A549 (cell line): ENCODE data around the gene APOL3. TPM values are rescaled to one million over a fixed set of nuclear protein-coding genes. Genes with fewer than 3 reads are reported as not detected.
"Not testable (repeated sequence)": the region's sequence is repeated elsewhere in the genome, so short reads cannot be mapped to it uniquely, and the experiment has no call there.

ENCODE experiments used
- ATAC-seq, 2 experiments: fragments of 200-7000 bp in 1 of 2; fragments of >200 bp in 1 of 2; cut with Nextera tagmentation in 1 of 2; cut with Tn5 transposase in 1 of 2; 3 replicates each; pipeline versions ENCODE4 v1.8.0 to v1.9.1; 2018 to 2020; ENCODE audit warnings: mild to moderate bottlenecking in 1 of 2, moderate library complexity in 1 of 2
- CTCF ChIA-PET: fragments of 300-600 bp; sonication (Branson Sonifier 250); formaldehyde crosslinking; extraction: SDS; loops from one replicate; lab custom pipeline; 2021; ENCODE audit warnings: antibody characterized with exemption, inconsistent platforms; lab: Yijun Ruan, JAX
- POLR2A ChIA-PET: fragments of 350-600 bp; formaldehyde crosslinking; extraction: SDS; loops from one replicate; lab custom pipeline; 2021; ENCODE audit warnings: antibody characterized with exemption, inconsistent platforms; lab: Yijun Ruan, JAX
- DNase-seq, 2 experiments: peaks; one replicate each; pipeline versions ENCODE4 v3.0.0 to v3.0.0-alpha.2; 2011 to 2016; ENCODE audit warnings: low read depth in 1 of 2, low spot score in 1 of 2
- FAIRE-seq: peaks from 2 replicates; lab custom pipeline; 2011; peaks lifted over from hg19 to GRCh38; lab: Jason Lieb, UNC
- H3K27ac ChIP-seq, 2 experiments: fragments of >200 bp; sonication (Bioruptor Twin); formaldehyde crosslinking; 3 replicates each; pipeline ENCODE4 v1.5.1; 2016 to 2017
- H3K4me1 ChIP-seq: fragments of >200 bp; sonication (Bioruptor Twin); formaldehyde crosslinking; 3 replicates; pipeline ENCODE4 v1.6.1; 2016
- H3K4me2 ChIP-seq: fragments of >200 bp; sonication (Bioruptor Twin); formaldehyde crosslinking; 3 replicates; pipeline ENCODE4 v1.6.1; 2016
- H3K4me3 ChIP-seq: fragments of >200 bp; sonication (Bioruptor Twin); formaldehyde crosslinking; 3 replicates; pipeline ENCODE4 v1.5.1; 2016
- H3K9me3 ChIP-seq: fragments of >200 bp; sonication (Bioruptor Twin); formaldehyde crosslinking; 3 replicates; pipeline ENCODE4 v1.6.1; 2016
- BHLHE40 ChIP-seq: IDR thresholded peaks from 2 replicates; pipeline ENCODE4 v1.6.1; 2012; ENCODE audit warnings: low read depth, low read length, inconsistent platforms
- CBX8 ChIP-seq: fragments of 200-600 bp; sonication (generic); IDR thresholded peaks from 2 replicates; pipeline ENCODE4 v1.6.1; 2016
- CHD2 ChIP-seq: fragments of 150-350 bp; IDR thresholded peaks from 2 replicates; pipeline ENCODE4 v1.6.1; 2014; ENCODE audit warnings: low read length; ENCODE audit not compliant: partially characterized antibody
- CHD4 ChIP-seq: fragments of 200-600 bp; sonication (generic); IDR thresholded peaks from 2 replicates; pipeline ENCODE4 v1.6.1; 2016; ENCODE audit warnings: antibody characterized with exemption, mild to moderate bottlenecking, borderline replicate concordance
- EHMT2 ChIP-seq: fragments of 200-600 bp; sonication (generic); IDR thresholded peaks from 2 replicates; pipeline ENCODE4 v1.6.1; 2016; ENCODE audit warnings: antibody characterized with exemption, low read depth, mild to moderate bottlenecking, moderate library complexity
- FOSB ChIP-seq: fragments of 250-450 bp; sonication (Bioruptor Pico); IDR thresholded peaks from 2 replicates; pipeline ENCODE4 v1.5.0; 2020; ENCODE audit warnings: mild to moderate bottlenecking, moderate library complexity
- HDAC2 ChIP-seq: fragments of 200-600 bp; sonication (generic); IDR thresholded peaks from 2 replicates; pipeline ENCODE4 v1.6.1; 2016
- HEYL ChIP-seq: fragments of 250-450 bp; sonication (Bioruptor Pico); IDR thresholded peaks from 2 replicates; pipeline ENCODE4 v1.8.0; 2021; ENCODE audit warnings: mild to moderate bottlenecking, moderate library complexity
- HOXB5 ChIP-seq: fragments of 250-450 bp; sonication (Bioruptor Pico); IDR thresholded peaks from 2 replicates; pipeline ENCODE4 v1.5.0; 2020; ENCODE audit warnings: mild to moderate bottlenecking, moderate library complexity
- JUNB ChIP-seq: fragments of >200 bp; sonication (Bioruptor Twin); formaldehyde crosslinking; IDR thresholded peaks from 2 replicates; pipeline ENCODE4 v1.6.1; 2016
- KDM1A ChIP-seq: fragments of 200-600 bp; sonication (generic); IDR thresholded peaks from 2 replicates; pipeline ENCODE4 v1.6.1; 2016; ENCODE audit warnings: low read depth, mild to moderate bottlenecking
- KDM5A ChIP-seq: fragments of 200-600 bp; sonication (generic); IDR thresholded peaks from 2 replicates; pipeline ENCODE4 v1.6.1; 2016; ENCODE audit warnings: antibody characterized with exemption, mild to moderate bottlenecking
- NPAS2 ChIP-seq: fragments of 250-450 bp; sonication (Bioruptor Pico); IDR thresholded peaks from 2 replicates; pipeline ENCODE4 v1.8.0; 2022; ENCODE audit warnings: mild to moderate bottlenecking, moderate library complexity, borderline replicate concordance
- NR3C1 ChIP-seq: fragments of >200 bp; sonication (Bioruptor Twin); formaldehyde crosslinking; IDR thresholded peaks from 3 replicates; pipeline ENCODE4 v1.6.1; 2017
- RAD21 ChIP-seq, 2 experiments: fragments of >200 bp in 1 of 2; sonication (Bioruptor Twin) in 1 of 2; formaldehyde crosslinking in 1 of 2; IDR thresholded peaks in 1 of 2; conservative IDR thresholded peaks in 1 of 2; 2 replicates in 1 of 2; 3 replicates in 1 of 2; pipeline ENCODE4 v1.6.1; 2012 to 2018; ENCODE audit warnings: inconsistent platforms in 1 of 2
- RARB ChIP-seq: fragments of 250-450 bp; sonication (Bioruptor Pico); IDR thresholded peaks from 2 replicates; pipeline ENCODE4 v1.8.0; 2021; ENCODE audit warnings: mild to moderate bottlenecking, moderate library complexity
- RFX5 ChIP-seq: fragments of 450-650 bp; IDR thresholded peaks from 2 replicates; pipeline ENCODE4 v1.7.1; 2014; ENCODE audit warnings: antibody characterized with exemption, mild to moderate bottlenecking, moderate library complexity
- ZC3H11A ChIP-seq: fragments of 450-650 bp; IDR thresholded peaks from 2 replicates; pipeline ENCODE4 v1.6.1; 2014; ENCODE audit warnings: antibody characterized with exemption, mild to moderate bottlenecking
- ZFP36 ChIP-seq: fragments of 450-650 bp; IDR thresholded peaks from 2 replicates; pipeline ENCODE4 v1.6.1; 2014; ENCODE audit warnings: borderline replicate concordance; ENCODE audit not compliant: partially characterized antibody
- WGBS: methylation state at CpG from one replicate; pipeline ENCODE4 v1.1.6; 2017; ENCODE audit errors: missing lambda C conversion rate; 5-methylcytosine and 5-hydroxymethylcytosine counted together
- polyA plus RNA-seq, 4 experiments: library from polyadenylated mRNA; depleted of rRNA in 3 of 4; stranded (reverse); fragments of >200 nt; fragmentation: RNase III in 1 of 4; extraction: RNeasy Plus Mini Kit Qiagen cat#74134 plus additional on column Dnase treatment in 1 of 4; gene quantifications; 2 replicates in 3 of 4; 3 replicates in 1 of 4; pipeline ENCODE4 v1.2.3, GENCODE V29; 2011 to 2017
- TF ChIP-seq, protein P1 (sequence below): fragments of 150-350 bp; IDR thresholded peaks from 2 replicates; pipeline ENCODE4 v1.6.1; 2014; ENCODE audit warnings: low read depth, mild to moderate bottlenecking, low read length
- TF ChIP-seq, protein P2 (sequence below): IDR thresholded peaks from 2 replicates; pipeline ENCODE4 v1.6.1; 2012
- TF ChIP-seq, protein P3 (sequence below): fragments of >200 bp; sonication (Bioruptor Twin); formaldehyde crosslinking; IDR thresholded peaks from 2 replicates; pipeline ENCODE4 v1.6.1; 2016
- TF ChIP-seq, protein P4 (sequence below): fragments of 250-450 bp; sonication (Bioruptor Pico); IDR thresholded peaks from 2 replicates; pipeline ENCODE4 v1.5.0; 2021; ENCODE audit warnings: mild to moderate bottlenecking, moderate library complexity, borderline replicate concordance
- TF ChIP-seq, protein P5 (sequence below): fragments of 200-600 bp; sonication (generic); IDR thresholded peaks from 2 replicates; pipeline ENCODE4 v1.6.1; 2016; ENCODE audit warnings: antibody characterized with exemption, mild to moderate bottlenecking, moderate library complexity

Gene APOL3
- polyA plus RNA-seq, 2 of the 4 experiments (the other 2 are of a cell fraction): not detected

DNA sequence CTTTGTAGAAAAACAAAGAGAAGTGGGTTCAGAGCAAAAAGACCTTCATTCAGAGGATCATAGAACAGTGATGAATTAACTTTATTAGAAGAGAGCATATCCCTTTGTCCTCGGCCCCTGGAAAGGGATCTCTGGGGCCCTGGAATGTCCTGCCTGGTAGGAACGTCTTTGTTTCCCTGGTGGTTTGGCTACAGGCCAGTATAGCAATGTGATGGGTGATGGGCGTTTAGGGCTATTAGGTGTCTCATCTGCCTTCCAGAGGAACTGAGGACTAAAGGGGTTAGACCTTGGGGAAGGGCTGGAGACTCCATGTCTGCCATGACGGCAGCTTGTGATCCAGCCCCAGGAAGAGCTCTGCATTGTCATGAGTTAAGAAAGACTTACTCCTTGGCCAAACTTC is 32.0 kb upstream of the APOL3 start:
- Histone ChIP-seq H3K9me3 (no peaks in the 10 kb centered on the region), H3K4me1 (no peaks in the 10 kb centered on the region), H3K27ac (no peak overlapping the region), H3K4me3 (no peak overlapping the region), H3K4me2 (no peak overlapping the region)
- ChIA-PET CTCF (interaction anchor here (0.6 to 1.6 kb wide), 3 partner anchors 47 to 327 kb away, joined by 3 to 5 read pairs (median 4); partner anchors contain the start of gene APOL2), POLR2A (no interaction called here)
- no peak for TF ChIP-seq FOSB
- no peak for TF ChIP-seq BHLHE40
- TF ChIP-seq, protein P1, sequence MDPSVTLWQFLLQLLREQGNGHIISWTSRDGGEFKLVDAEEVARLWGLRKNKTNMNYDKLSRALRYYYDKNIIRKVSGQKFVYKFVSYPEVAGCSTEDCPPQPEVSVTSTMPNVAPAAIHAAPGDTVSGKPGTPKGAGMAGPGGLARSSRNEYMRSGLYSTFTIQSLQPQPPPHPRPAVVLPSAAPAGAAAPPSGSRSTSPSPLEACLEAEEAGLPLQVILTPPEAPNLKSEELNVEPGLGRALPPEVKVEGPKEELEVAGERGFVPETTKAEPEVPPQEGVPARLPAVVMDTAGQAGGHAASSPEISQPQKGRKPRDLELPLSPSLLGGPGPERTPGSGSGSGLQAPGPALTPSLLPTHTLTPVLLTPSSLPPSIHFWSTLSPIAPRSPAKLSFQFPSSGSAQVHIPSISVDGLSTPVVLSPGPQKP: no peak
- TF ChIP-seq, protein P2, sequence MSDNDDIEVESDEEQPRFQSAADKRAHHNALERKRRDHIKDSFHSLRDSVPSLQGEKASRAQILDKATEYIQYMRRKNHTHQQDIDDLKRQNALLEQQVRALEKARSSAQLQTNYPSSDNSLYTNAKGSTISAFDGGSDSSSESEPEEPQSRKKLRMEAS: no peak
- no peak for TF ChIP-seq ZFP36
- no peak for TF ChIP-seq HOXB5 (CRISPR knock-in tag)
- no peak for TF ChIP-seq JUNB
- no peak for TF ChIP-seq KDM5A
- no peak for TF ChIP-seq RAD21 (conservative IDR thresholded peaks at IDR 0.05 in 1 of 2, IDR thresholded peaks at IDR 0.05 in 1 of 2)
- no peak for TF ChIP-seq HEYL (CRISPR knock-in tag)
- no peak for TF ChIP-seq KDM1A
- TF ChIP-seq EHMT2: no peak
- ATAC-seq (no peak), FAIRE-seq (no peak), DNase-seq (no peak)
- WGBS: 30% methylated on average over 4 of the region's 4 CpGs

DNA sequence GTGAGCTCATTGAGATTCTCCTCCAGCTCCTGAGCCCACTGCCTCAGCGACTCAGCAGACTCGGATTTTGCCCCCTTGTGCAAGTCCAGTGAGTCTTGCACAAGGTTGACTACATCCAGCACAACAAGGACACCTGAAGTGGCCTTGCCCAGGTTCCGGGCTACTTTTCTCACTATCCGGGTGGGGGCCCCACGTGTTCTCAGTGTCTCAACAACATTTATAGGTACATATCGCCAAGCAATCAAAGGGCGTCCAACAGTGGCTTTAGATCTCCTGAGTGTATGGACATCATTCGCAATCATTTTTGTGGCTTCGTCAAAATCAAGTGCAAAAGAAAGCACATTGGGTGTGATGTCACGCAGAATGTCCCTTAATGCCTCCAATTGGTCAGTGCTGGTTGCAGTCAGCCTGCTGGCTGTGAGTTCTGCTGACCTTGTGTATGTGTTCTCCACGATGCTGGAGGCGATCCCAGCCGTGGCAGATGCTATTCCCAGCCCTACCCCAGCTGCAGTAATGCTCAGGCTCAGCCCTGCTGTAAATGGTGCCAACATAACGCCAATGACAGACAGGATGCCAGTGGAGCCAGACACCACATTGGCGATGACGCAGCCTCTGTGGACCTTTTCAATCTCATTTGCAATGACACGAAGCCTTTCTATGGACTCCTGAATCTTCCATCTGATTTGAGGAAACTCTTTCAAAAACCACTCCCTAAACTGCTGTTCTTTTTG is 30.7 kb upstream of the APOL3 start:
- ATAC-seq (no peak), DNase-seq (no peak), FAIRE-seq (no peak)
- CTCF ChIA-PET: interaction anchor here (0.9 to 1.0 kb wide), 2 partner anchors 9 to 11 kb away, joined by 3 to 4 read pairs; no protein-coding TSS in a partner anchor
- no peak for TF ChIP-seq RARB (CRISPR knock-in tag)
- TF ChIP-seq, protein P3, sequence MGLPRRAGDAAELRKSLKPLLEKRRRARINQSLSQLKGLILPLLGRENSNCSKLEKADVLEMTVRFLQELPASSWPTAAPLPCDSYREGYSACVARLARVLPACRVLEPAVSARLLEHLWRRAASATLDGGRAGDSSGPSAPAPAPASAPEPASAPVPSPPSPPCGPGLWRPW: no peak
- TF ChIP-seq, protein P4, sequence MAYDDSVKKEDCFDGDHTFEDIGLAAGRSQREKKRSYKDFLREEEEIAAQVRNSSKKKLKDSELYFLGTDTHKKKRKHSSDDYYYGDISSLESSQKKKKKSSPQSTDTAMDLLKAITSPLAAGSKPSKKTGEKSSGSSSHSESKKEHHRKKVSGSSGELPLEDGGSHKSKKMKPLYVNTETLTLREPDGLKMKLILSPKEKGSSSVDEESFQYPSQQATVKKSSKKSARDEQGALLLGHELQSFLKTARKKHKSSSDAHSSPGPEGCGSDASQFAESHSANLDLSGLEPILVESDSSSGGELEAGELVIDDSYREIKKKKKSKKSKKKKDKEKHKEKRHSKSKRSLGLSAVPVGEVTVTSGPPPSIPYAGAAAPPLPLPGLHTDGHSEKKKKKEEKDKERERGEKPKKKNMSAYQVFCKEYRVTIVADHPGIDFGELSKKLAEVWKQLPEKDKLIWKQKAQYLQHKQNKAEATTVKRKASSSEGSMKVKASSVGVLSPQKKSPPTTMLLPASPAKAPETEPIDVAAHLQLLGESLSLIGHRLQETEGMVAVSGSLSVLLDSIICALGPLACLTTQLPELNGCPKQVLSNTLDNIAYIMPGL (CRISPR knock-in tag): no peak
- no peak for TF ChIP-seq HOXB5 (CRISPR knock-in tag)
- TF ChIP-seq CBX8: no peak
- no peak for TF ChIP-seq RFX5
- TF ChIP-seq RAD21 (conservative IDR thresholded peaks at IDR 0.05 in 1 of 2, IDR thresholded peaks at IDR 0.05 in 1 of 2): no peak
- no peak for TF ChIP-seq HDAC2
- TF ChIP-seq ZC3H11A: no peak
- TF ChIP-seq ZFP36: no peak
- no peak for TF ChIP-seq NPAS2
- no peak for TF ChIP-seq CHD4
- TF ChIP-seq, protein P5, sequence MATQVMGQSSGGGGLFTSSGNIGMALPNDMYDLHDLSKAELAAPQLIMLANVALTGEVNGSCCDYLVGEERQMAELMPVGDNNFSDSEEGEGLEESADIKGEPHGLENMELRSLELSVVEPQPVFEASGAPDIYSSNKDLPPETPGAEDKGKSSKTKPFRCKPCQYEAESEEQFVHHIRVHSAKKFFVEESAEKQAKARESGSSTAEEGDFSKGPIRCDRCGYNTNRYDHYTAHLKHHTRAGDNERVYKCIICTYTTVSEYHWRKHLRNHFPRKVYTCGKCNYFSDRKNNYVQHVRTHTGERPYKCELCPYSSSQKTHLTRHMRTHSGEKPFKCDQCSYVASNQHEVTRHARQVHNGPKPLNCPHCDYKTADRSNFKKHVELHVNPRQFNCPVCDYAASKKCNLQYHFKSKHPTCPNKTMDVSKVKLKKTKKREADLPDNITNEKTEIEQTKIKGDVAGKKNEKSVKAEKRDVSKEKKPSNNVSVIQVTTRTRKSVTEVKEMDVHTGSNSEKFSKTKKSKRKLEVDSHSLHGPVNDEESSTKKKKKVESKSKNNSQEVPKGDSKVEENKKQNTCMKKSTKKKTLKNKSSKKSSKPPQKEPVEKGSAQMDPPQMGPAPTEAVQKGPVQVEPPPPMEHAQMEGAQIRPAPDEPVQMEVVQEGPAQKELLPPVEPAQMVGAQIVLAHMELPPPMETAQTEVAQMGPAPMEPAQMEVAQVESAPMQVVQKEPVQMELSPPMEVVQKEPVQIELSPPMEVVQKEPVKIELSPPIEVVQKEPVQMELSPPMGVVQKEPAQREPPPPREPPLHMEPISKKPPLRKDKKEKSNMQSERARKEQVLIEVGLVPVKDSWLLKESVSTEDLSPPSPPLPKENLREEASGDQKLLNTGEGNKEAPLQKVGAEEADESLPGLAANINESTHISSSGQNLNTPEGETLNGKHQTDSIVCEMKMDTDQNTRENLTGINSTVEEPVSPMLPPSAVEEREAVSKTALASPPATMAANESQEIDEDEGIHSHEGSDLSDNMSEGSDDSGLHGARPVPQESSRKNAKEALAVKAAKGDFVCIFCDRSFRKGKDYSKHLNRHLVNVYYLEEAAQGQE: no peak
- no peak for TF ChIP-seq FOSB
- no peak for TF ChIP-seq CHD2
- TF ChIP-seq NR3C1: no peak
- Histone ChIP-seq H3K4me3 (no peak overlapping the region), H3K9me3 (no peaks in the 10 kb centered on the region), H3K4me2 (no peak overlapping the region), H3K4me1 (no peaks in the 10 kb centered on the region), H3K27ac (no peak overlapping the region)
- WGBS: 57% methylated on average over 16 of the region's 17 CpGs
- POLR2A ChIA-PET: no interaction called here

DNA sequence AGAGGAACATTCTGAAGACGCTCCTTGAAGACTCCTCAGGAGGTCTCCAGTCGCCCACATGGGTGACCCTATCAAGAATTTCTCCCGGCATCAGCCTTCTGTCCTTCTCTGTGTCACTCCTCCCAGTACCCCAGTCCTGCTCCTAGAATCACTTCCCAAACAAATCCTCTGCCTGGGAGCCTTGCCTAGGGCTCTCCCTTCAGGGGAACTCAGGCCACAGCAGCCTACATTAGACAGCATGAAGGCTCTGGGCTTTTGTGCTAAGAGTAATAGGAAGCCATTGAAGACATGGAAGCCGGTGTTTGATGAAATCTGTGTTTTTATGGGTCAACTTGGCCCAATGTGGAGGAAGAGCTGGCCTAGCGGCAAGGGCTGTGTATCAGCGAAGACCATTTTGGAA is 27.3 kb upstream of the APOL3 start:
- H3K4me1 ChIP-seq, H3K27ac ChIP-seq, CTCF ChIA-PET, H3K4me2 ChIP-seq, H3K9me3 ChIP-seq, DNase-seq, H3K4me3 ChIP-seq, POLR2A ChIA-PET, FAIRE-seq: not testable (repeated sequence)
- peak in 1 of 2 experiments; percentile 43; a peak in 2 of 6 replicates for ATAC-seq
- WGBS: 69% methylated on average over 3 of the region's 6 CpGs
